CD4-positive, alpha-beta T cell treated with Interleukin-10 for 1 hour (primary cell): ENCODE results near the gene CRELD2.

Experiments used
- DNase-seq: peaks from one replicate; pipeline ENCODE4 v3.0.0-alpha.2; 2020

The CRELD2 gene

GRCh38 chr22:49933236-49934159 is 15.1 kb downstream of the CRELD2 start:
- DNase-seq, result no peak

GRCh38 chr22:49934160-49934890 is 15.9 kb downstream of the CRELD2 start:
- peak; percentile 62 for DNase-seq

DNA sequence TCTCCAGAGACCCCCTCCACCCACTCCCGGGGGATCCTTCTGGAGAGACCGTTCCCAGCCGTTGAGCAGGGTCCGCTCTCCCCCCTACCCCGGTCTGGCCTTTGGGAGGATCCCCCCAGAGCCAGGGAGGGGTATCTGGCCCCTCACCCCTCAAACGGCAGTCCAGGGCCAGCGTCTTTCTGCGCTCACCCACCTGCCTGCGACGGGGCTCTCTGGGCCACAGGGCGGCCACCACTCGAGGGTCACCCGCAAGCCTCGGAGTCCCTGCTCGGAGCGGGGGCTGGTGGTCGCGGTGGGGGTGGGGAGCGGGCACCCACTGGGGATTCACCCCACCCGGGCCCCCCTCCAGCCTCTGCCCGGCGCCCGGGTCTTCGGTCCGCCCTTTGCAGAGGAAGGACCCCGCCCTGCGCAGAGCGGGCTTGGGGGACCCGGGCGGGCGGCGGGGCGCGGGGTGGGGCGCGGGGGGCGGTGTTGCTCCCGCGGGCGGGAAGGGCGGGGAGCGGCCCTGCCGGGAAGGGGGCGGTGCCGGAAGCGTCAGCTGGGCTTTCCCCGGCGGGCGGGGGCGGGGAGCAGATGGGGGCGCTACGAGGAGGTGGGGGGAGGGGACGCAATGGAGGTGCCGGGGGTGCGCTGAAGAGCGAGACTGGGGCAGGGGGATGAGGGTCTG is 16.6 kb downstream of the CRELD2 start:
- DNase-seq, result peak; percentile 94

DNA sequence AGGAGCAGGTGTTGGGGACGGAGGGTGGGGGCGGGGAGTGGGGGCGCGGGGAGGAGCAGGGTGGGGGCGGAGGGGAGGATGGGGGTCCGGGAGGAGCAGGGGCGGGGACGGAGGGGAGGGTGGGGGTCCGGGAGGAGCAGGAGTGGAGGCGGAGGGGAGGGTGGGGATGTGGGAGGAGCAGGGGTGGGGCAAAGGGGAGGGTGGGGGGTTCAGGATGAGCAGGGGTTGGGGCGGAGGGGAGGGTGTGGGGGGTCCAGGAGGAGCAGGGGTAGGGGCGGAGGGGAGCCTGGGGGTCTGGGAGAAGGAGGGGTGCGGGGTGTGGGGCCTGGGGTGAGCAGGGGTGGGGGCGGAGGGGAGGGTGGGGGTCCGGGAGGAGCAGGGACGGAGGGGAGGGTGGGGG is 17.1 kb downstream of the CRELD2 start:
- no peak for DNase-seq

GRCh38 chr22:49936018-49936972 is 17.9 kb downstream of the CRELD2 start:
- DNase-seq, result peak; percentile 95

DNA sequence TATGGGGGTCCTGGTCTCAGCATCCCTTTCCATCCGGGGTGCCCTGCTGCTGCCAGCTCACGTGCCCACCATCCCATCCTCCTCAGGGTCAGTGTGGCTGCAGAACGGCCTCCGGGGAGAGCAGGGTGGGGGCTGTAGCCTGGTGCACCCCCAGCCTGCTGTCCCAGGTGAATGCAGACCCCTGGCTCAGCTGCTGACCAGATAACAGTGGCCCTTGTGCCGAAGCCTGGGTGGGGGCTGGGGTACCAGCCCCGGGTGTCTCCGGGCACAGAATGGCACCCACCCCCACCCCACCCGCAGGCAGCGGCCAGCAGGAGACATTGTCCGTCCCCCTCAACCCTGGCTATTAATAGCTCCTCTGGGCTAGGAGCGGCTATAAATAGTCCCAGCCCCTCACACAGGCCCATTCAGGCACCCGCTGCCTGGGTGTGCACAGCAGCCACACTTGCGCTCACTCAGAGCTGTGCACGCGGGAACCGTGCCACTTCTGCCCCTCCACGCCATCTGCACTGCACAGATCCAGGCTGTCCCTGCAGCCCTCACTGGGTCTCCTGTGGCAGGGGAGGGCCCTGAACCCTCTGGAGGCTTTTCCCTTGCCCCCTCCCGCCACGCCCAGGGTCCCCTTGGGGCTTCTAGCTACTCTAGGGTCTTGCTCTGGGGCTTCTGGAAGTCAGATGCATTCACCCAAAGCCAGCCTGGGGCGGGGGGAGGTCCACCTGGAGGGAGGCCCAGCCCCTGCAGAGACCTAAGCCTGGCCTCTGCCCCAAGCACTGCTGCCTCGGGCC is 18.7 kb downstream of the CRELD2 start:
- DNase-seq, result no peak

DNA sequence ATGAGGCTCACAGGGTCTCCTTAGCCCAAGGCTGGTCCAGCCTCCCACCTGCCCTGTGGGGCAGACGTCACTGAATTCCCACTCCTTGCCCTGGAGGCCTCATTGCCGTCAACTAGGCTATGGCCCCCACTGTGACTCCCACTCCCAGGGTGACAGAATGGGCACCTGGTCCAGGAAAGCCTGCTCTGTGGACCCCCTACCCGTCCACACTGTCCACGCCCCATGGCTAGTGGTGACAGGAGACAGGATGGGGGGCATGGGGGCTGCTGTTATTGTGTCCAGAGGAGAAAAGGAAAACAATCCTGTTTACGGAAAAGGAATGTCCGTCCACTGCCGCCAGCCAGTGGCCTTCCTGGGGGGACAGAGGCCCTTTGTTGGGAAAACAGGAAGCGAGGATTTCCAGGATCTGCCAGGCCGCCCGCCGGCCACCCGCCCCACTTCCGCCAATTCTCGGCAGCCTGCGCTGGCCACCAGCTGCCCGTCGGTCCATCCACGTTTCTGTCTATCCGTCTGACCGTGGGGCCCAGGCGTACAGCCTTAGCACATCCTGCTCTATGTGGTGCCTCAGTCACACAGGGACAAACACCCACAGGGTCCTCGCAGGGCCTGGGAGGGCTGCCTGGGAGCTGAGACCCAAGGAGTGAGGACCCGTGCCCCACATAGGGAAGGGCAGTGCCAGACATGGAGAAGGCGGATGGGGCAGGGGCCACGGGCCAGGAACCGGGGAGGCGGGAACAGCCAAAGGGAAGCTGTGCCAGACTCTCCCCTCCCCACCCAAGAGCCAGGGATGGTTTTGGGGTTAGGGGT is 19.5 kb downstream of the CRELD2 start:
- no peak for DNase-seq

- no peak for DNase-seq
Measured at GRCh38 chr22:49938565-49939136, 20.2 kb downstream of the CRELD2 start.

DNA sequence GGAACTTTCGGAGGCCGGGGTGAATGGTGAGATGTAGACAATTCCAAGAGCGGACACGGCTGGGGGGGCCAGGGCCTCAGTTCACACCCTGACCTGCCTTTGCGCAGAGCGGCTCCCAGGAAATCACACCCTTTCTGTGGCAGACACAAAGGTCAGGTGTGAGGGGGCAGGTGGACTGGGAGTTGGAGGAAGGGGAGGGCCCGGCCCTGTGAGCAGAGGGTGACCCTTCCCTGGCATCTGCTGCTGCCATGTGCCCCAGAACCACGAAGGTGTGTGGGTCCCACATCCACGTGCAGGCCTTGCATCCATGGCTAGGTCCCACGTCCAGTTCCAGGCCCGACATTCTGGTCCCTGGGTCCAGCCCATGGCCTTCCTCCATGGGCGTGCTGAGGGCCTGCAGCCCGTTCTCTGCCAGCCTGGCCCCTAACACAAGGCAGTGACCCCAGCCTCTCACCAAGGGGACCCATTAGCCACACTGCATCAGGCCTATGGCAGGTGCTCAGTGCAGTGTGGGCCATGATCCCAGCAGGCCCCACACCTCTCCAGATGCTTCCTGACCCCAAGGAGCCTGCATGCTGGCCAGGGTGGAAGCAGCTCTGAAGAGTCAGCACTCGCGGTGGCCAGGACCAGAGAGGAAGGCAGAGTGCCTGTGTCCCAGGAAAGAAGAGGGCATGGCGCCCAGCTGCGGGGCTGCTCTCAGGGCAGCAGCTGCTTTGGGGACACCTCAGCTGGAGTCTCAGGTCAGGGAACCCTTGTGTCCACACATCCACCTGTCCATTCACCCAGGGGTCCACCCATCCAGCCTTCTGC is 23.3 kb downstream of the CRELD2 start:
- no peak for DNase-seq

DNA sequence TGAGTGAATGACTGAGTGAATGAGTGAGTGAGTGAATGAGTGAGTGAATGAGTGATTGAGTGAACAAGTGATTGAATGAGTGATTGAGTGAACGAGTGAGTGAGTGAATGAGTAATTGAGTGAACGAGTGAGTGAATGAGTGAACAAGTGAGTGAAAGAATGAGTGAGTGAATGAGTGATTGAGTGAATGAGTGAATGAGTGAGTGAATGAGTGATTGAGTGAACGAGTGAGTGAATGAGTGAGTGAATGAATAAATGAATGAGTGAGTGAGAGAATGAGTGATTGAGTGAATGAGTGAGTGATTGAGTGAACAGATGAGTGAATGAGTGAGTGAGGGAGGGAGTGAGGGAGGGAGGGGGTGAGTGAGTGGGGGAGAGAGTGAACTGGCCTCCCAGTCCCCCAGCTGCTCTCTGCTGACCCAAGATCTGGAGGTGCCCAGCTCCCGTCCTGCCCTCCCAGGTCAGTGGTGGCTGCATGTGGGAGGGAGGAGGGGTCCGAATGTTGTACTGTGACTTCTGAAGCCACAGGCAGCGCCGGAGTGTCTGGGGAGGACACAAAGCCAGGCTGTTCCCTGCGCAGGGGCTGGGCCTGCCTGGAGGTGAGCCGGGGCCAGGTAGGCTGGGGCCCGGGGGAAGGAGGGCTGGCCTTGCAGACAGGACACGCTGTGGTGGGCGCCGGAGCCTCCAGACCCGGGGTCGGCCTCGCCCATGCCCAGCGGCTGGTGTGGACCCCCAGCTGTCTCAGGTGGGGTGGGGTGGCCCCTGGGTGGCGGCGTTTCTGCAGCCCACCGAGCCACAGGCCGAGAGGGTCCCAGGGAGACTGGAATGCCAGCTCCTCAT is 24.4 kb downstream of the CRELD2 start:
- no peak for DNase-seq

GRCh38 chr22:49943405-49943765 is 25.0 kb downstream of the CRELD2 start:
- DNase-seq, result no peak

- no peak for DNase-seq
Measured at GRCh38 chr22:49943771-49944398, 25.5 kb downstream of the CRELD2 start.

DNA sequence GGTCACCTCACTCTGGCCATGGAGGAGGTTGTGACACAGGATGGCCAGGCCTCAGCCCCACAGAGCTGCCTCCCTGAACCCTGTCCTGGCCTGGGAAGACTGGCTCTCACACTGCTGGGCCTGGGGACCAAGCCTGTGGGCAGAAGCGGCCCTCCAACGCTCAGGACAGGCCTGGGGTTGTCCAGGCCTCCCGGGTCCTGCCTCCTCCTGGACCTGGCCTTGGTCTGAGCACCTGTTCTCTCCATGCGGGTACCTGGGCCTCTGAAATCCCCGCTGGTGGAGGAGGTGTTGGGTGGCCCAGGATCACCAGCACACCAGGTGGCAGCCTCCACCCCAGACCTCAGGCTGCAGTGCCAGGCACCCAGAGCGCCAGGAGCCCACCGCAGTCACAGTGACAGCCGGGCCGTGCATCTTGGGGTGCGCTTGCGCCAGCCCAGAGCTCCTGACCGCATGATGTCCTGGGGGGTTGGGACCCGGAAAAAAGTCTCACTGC is 26.0 kb downstream of the CRELD2 start:
- DNase-seq, result no peak

DNA sequence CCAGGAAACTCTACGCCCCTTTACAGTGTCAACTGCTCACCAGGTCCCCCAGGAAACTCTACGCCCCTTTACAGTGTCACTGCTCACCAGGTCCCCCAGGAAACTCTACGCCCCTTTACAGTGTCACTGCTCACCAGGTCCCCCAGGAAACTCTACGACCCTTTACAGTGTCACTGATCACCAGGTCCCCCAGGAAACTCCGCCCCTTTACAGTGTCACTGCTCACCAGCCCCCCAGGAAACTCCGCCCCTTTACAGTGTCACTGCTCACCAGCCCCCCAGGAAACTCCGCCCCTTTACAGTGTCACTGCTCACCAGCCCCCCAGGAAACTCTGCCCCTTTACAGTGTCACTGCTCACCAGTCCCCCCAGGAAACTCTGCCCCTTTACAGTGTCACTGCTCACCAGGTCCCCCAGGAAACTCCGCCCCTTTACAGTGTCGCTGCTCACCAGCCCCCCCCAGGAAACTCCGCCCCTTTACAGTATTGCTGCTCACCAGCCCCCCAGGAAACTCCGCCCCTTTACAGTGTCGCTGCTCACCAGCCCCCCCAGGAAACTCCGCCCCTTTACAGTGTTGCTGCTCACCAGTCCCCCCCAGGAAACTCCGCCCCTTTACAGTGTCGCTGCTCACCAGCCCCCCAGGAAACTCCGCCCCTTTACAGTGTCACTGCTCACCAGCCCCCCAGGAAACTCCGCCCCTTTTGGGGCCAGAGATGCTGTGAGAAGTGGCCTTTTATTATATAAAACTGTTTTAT is 26.8 kb downstream of the CRELD2 start:
- DNase-seq, result peak; percentile 87

DNA sequence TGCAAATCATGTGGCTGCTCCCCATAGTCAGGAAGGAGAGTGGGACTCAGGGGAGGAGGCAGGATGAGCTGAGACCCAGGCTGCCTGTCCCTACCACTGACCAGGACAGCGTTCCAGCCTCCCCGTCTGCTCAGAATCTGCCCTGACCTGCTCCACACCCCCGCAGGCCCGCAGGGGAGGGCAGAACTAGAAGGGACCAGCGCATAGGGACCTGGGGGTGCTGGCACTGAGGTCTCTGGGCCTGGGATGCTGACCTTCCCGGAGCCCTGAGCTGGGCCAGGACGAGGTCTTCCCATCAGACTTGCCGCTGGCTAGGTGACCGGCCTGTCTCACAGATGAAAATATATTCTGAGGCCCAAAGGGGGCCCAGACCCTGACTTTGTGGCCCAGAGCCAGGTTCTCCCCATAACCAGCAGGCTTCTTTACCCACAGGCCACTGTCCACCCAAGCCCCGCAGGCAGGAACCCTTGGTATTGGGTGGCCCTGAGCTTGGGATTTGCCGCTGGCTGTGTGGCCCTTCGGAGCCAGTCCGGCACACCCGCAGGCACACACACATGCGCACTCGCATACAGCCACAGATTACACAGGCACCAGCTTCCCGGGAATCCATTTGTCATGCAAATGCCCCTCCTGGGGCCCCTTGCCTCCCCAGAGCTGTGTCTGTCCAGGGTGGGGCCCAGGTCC is 28.3 kb downstream of the CRELD2 start:
- no peak for DNase-seq

DNA sequence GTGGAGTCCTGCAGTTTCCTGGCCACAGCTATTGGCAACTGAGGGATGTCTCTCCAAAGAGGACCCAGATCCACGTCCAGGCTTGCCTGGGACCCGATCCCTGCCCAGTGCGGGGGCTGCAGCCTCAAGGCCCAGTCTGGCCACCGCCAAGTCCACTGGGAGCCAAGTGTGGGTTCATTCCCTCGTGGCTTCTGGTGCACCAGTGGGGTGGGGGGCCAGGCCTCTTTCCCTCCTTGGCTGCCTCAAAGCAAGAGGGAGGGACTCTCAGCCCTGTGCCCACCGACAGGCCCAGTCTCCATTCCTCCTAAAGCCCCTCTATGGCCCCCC is 28.8 kb downstream of the CRELD2 start:
- DNase-seq, result no peak
